Right ventricle myocardium superior (tissue), 1 donor: ENCODE data around the gene IL1RAPL1. TPM values are rescaled to one million over a fixed set of nuclear protein-coding genes. Genes with fewer than 3 reads are reported as not detected.
"Not testable (repeated sequence)": the region's sequence is repeated elsewhere in the genome, so short reads cannot be mapped to it uniquely, and the experiment has no call there.

Source experiments
- ATAC-seq: fragments of 200-7000 bp; cut with Tn5 transposase; one replicate; pipeline ENCODE4 v1.9.1; 2020; ENCODE audit warnings: mild to moderate bottlenecking; ENCODE audit not compliant: poor library complexity
- DNase-seq: peaks from one replicate; pipeline ENCODE4 v3.0.0-alpha.2; 2020
- intact Hi-C: fragments of 100-400 bp; cut with DNase I; formaldehyde crosslinking; loops from one replicate; pipeline ENCODE4 v1.11.2; 2022
- total RNA-seq: library from RNA; stranded (reverse); fragmentation: NEBNext Ultra II Directional; extraction: Animal tissue kit (Norgen Biotek cat#: 25700); gene quantifications from one replicate; pipeline ENCODE4 v1.2.1, GENCODE V29; 2021
- donor health status: DM: no; HTN: yes; CAD: no; lungs with severe emphysema.

IL1RAPL1 gene
- total RNA-seq, 1 donor from 2014 or later = 3.1 TPM

DNA sequence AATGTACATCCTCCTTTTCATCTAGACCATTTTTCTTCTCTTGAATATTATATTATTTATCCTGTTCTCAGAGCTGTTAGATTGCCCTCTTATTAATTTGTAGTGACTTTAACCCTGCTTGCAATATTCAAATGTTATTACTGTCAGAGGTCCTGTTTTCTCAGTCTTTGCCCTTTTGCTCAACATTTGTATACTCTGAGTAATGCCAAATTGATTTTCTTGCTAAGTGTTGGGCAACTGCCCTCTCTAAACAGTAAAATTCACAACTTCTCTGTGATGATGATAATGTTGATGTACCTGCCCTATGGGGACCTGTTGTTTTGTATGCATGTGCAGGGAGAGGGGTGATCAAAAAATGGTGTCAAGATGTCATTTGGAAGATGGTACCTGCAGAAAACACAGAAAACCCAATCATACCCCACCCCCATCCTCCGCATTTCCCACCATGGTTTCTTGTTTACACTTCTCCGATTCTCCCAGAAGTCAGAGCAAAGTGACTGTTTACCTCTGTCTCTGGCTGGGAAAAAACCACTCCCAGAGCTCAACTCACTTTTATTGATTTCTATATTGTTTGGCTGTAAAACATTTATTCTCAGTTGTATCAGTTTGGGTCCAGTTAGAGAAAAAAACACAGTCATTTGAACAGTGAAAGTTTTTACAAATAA, 694.0 kb downstream of the IL1RAPL1 start:
- intact Hi-C loops = no loop called here
- ATAC-seq (no peak), DNase-seq (no peak)

GRCh38 chrX:29285664-29286063, 698.4 kb downstream of the IL1RAPL1 start:
- ATAC-seq (peak; percentile 52), DNase-seq (no peak)
- intact Hi-C loops = no loop called here

DNA sequence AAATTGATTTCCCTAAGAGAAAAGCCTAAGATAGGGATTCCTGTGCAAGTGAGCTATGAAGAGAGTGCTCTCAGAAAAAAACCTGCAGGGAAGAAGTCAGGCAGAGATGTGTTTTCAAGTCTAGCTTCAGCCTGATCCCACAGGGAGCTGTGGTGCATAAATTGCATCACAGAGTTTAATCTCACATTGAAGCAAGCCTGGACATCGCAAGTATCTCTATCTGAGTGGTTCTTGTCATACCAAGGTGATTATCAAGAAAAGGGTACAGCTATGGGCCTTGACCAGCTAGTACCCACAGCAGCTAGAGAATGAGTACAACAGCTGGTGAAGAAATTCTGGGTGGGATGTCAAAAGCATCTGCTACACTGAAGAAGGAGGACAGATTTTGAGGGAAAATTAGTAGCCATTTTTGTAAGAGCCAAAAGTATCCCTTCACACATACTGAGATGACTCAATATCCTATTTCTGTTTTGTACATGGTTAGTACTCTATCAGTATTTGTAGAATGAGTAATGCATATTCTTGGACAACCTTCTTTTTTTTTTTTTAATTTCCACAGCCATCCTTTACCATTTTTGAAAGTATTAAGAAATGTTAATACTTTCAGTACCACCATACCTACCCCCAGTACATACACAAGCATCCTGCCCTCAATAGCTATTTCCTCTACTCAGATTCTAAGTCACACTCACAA, 708.9 kb downstream of the IL1RAPL1 start:
- no peak for ATAC-seq
- intact Hi-C loops = no loop called here
- DNase-seq = no peak

- ATAC-seq (no peak), DNase-seq (no peak)
- intact Hi-C loops = no loop called here
Measured at GRCh38 chrX:29297171-29297800, 710.0 kb downstream of the IL1RAPL1 start.

GRCh38 chrX:29299684-29300083, 712.4 kb downstream of the IL1RAPL1 start:
- intact Hi-C loops = no loop called here
- ATAC-seq = no peak
- DNase-seq = no peak

DNA sequence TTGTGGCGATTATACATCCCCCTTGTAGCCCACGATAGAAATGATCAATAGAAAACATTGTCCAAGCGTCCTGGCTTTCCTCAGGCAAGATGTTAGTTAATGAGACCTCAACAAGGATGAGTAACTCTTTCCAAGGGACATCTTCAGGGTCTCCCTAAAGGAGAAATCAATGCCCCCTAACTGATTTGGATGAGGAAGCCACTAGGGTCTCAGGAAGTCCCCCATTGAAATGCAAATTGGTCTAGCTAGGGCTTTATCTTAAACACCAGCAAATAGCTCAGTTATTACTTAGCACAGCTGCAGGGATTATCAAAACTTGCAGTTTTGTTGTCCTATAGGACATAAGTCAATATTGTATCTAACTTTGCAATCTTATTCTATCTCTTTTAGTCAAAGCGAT, 721.5 kb downstream of the IL1RAPL1 start:
- DNase-seq (no peak), ATAC-seq (no peak)
- intact Hi-C loops = no loop called here

DNA sequence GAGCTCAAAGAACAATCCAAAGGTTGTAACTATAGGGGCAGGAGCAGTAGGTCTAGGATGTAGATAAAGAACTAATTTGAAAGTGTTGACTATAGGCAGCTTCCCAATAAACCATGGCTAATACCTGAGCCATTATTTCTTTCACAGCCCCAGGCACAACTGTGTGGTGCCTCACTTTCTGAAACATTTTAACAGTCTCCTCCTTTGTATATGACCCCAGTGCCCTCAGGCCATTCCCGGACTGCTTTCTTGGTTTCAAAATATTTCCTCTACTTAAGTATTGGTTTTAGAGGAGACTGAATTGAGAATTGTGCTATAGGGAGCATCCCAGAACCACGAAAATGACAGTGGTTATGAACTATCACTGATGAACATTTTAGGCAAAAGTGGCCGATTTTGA, 728.7 kb downstream of the IL1RAPL1 start:
- intact Hi-C loops = no loop called here
- DNase-seq (no peak), ATAC-seq (no peak)

DNA sequence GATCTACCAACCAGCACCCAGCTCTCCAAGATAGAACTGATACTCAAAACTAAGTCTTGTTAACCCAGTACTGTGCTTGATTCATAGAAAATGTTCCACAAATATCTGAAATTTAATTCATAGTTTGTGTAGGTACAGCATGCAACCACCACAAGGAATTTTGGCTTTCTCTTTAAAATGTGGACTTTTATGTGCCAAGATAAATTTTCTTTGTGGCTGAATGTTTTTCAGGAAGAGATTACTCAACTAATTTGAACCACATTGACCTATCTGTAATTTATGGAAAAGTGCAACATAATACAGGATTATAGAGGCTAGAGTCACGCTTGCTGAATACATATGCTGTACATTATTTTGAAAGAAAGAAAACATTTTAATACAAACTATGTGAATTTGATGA, 730.8 kb downstream of the IL1RAPL1 start:
- intact Hi-C loops = no loop called here
- no peak for ATAC-seq
- DNase-seq = no peak

- intact Hi-C loops, ATAC-seq, DNase-seq: not testable (repeated sequence)
Measured at GRCh38 chrX:29332429-29332828, 745.2 kb downstream of the IL1RAPL1 start.

GRCh38 chrX:29333091-29333490, 745.8 kb downstream of the IL1RAPL1 start:
- ATAC-seq, intact Hi-C loops, DNase-seq: not testable (repeated sequence)

- intact Hi-C loops = no loop called here
- no peak for DNase-seq
- ATAC-seq = no peak
Measured at GRCh38 chrX:29348288-29348687, 761.0 kb downstream of the IL1RAPL1 start.

- ATAC-seq = peak; percentile 48
- DNase-seq = no peak
- intact Hi-C loops = no loop called here
Measured at GRCh38 chrX:29359276-29359675, 772.0 kb downstream of the IL1RAPL1 start.

DNA sequence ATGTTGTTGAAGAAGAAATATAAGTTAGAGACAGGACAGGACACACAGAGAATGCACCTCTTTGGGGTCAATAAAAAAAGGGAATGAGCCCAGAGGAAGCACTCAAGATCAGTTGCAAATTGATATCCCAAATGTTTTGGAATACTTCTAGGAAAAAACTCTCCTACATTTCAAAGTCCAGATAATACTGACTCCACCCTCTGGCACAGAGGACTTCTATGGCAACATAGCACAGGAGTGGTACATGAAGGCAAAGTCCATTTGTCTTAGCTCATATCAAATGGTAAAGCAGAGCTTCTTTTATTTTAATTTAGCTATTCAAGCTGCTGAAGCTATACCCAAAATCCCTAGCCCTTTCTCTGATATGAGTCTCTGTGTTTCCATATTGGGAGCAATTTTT, 787.5 kb downstream of the IL1RAPL1 start:
- ATAC-seq, DNase-seq, intact Hi-C loops: not testable (repeated sequence)

- DNase-seq (no peak), ATAC-seq (no peak)
- intact Hi-C loops = no loop called here
Measured at GRCh38 chrX:29376584-29376983, 789.3 kb downstream of the IL1RAPL1 start.

- DNase-seq (no peak), ATAC-seq (no peak)
- intact Hi-C loops = no loop called here
Measured at GRCh38 chrX:29382811-29383210, 795.6 kb downstream of the IL1RAPL1 start.

DNA sequence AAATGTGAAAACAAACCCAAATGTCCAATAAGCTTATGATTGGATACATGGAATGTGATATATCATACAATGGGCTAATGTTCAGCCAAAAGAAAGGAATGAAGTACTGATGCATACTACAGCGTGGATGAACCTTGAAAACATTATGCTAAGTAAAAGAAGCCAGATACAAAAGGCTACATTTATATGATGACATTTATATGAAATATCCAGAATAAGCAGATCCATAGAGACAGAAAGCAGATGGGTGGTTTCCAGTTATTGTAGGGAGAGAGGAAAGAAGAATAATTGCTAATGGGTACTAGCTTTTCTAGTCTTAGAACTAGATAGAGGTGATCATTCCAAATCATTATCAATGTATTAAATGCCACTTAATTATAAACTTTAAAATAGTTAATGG, 801.3 kb downstream of the IL1RAPL1 start:
- no peak for DNase-seq
- intact Hi-C loops = no loop called here
- no peak for ATAC-seq

- DNase-seq (no peak), ATAC-seq (no peak)
- intact Hi-C loops = no loop called here
Measured at GRCh38 chrX:29397506-29397905, 810.3 kb downstream of the IL1RAPL1 start.

GRCh38 chrX:29407357-29407756, 820.1 kb downstream of the IL1RAPL1 start:
- no peak for DNase-seq

DNA sequence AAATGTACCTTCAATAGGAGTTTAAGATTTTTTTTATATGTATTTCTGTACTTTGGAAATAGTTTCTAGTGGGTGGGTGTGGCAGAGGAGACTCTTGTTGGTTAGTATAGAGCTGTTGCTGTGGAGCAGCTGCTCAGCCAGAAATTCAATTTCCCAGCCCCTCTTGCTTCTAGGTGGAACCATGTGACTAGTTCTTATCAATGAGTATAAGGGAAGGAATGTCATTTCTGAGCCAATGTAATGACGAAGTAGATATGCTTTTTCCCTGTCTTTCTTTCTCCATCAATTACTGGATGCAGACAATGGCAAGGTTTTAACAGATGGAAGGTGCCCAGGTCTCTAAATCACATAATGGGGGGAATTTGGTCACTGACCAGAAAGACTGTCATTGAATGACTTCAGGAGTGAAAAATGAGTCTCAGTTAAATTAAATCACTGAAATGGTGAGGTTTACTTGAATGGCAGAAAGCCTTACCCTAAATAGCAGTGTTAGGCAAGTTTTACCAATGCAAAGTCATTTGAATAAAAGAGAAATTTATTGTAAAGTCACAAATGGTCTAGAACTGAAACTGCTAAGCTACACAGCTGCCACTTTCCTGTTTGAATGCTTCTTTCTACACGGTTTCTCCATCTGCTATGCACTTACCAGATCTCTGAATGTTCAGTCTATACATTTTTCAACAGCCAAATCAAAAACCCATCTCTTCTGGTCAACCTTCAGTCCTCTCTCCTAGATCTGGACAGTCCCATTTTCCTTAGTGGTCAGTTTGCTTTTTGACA, 832.7 kb downstream of the IL1RAPL1 start:
- intact Hi-C loops = no loop called here
- ATAC-seq = no peak
- no peak for DNase-seq

More at GRCh38 chrX:29407357-29407756, 820.1 kb downstream of the IL1RAPL1 start:
- no peak for ATAC-seq
- intact Hi-C loops = no loop called here
